Ovary (tissue), 9 donors: Measurements from ENCODE around the gene DNAH6. TPM values are rescaled to one million over a fixed set of nuclear protein-coding genes. Genes with fewer than 3 reads are reported as not detected.
A peak's percentile ranks its signal among the peaks of the same experiment; 100 is the strongest.
"Not testable (repeated sequence)": the region's sequence is repeated elsewhere in the genome, so short reads cannot be mapped to it uniquely, and the experiment has no call there.

ENCODE experiments used
- DNase-seq, 5 donors: peaks; one replicate each; pipeline ENCODE4 v3.0.0-alpha.2; 2019 to 2020
- H3K27ac ChIP-seq, 2 donors: fragments of 200-600 bp; one replicate each; pipeline versions ENCODE4 v1.5.1 to v1.8.0; 2019 to 2022
- H3K27me3 ChIP-seq: fragments of 200-600 bp; one replicate; pipeline ENCODE4 v1.8.0; 2022
- H3K36me3 ChIP-seq: fragments of 200-600 bp; sonication (generic); one replicate; pipeline ENCODE4 v1.5.1; 2019
- H3K4me1 ChIP-seq: one replicate; pipeline ENCODE4 v1.8.1; 2013; ENCODE audit warnings: mild to moderate bottlenecking, moderate library complexity; ENCODE audit not compliant: insufficient read depth
- H3K4me3 ChIP-seq: fragments of 200-600 bp; sonication (generic); one replicate; pipeline ENCODE4 v1.5.1; 2017
- H3K9me3 ChIP-seq, 2 donors: fragments of 200-600 bp in 1 of 2; sonication (generic) in 1 of 2; one replicate each; pipeline versions ENCODE4 v1.5.1 to v1.8.1; 2013 to 2019; ENCODE audit warnings: mild to moderate bottlenecking in 1 of 2, moderate library complexity in 1 of 2
- CTCF ChIP-seq, 3 donors: fragments of 450-650 bp in 2 of 3; fragments of 200-600 bp in 1 of 3; IDR thresholded peaks; one replicate each; pipeline versions ENCODE4 v1.5.1 to v1.8.0; 2016 to 2022; ENCODE audit warnings: antibody characterized with exemption in 3 of 3, mild to moderate bottlenecking in 1 of 3
- EP300 ChIP-seq: sonication (generic); formaldehyde crosslinking; IDR thresholded peaks from one replicate; pipeline ENCODE4 v1.6.1; 2017; ENCODE audit warnings: antibody characterized with exemption
- POLR2A ChIP-seq: fragments of 450-650 bp; IDR thresholded peaks from one replicate; pipeline ENCODE4 v1.6.1; 2017; ENCODE audit warnings: antibody characterized with exemption, mild to moderate bottlenecking, moderate library complexity
- WGBS, 3 donors: extraction: QIAGEN DNeasy Blood & Tissue Kit in 1 of 3; methylation state at CpG; one replicate each; pipeline versions ENCODE4 v1.1.5 to v1.1.7; 2013 to 2017; 5-methylcytosine and 5-hydroxymethylcytosine counted together
- intact Hi-C, 4 donors: fragments of 100-400 bp; cut with DNase I; formaldehyde crosslinking; loops; one replicate each; pipeline versions ENCODE4 v1.11.0 to v1.15.1; 2022 to 2023
- polyA plus RNA-seq, 2 donors: library from polyadenylated mRNA; stranded (reverse); fragments of 200-250 nt in 1 of 2; fragments of 350-450 nt in 1 of 2; fragmentation: Illumina TruSeq in 1 of 2; extraction: RNeasy Lipid Tissue Mini Kit (QIAGEN cat#74804) in 1 of 2; gene quantifications; one replicate each; pipeline ENCODE4 v1.2.3, GENCODE V29; 2013 to 2014
- total RNA-seq, 7 donors: library from RNA; depleted of rRNA in 2 of 7; stranded (reverse); fragments of >200 nt in 2 of 7; fragmentation: NEBNext Ultra II Directional in 3 of 7; extraction: Animal tissue kit (Norgen Biotek cat#: 25700) in 3 of 7; gene quantifications; one replicate each; pipeline versions ENCODE4 v1.1.0 to v1.2.4, GENCODE V29; 2016 to 2023
- donor health status: DM: no; HTN: no; CAD: no; lungs with moderate emphysema.
- donor health status: DM: no; HTN: no; CAD: no.
- donor health status: Bipolar disorder and iron deficiency.
- donor health status: DM: yes; HTN: yes; CAD: no.
- donor health status: DM: no; HTN: no; CAD: no.
- donor health status: DM: yes; HTN: yes; CAD: no.

DNAH6 gene
- total and polyA plus RNA-seq, 9 donors = 0.42 to 14.0 (median 2.4) TPM

DNA sequence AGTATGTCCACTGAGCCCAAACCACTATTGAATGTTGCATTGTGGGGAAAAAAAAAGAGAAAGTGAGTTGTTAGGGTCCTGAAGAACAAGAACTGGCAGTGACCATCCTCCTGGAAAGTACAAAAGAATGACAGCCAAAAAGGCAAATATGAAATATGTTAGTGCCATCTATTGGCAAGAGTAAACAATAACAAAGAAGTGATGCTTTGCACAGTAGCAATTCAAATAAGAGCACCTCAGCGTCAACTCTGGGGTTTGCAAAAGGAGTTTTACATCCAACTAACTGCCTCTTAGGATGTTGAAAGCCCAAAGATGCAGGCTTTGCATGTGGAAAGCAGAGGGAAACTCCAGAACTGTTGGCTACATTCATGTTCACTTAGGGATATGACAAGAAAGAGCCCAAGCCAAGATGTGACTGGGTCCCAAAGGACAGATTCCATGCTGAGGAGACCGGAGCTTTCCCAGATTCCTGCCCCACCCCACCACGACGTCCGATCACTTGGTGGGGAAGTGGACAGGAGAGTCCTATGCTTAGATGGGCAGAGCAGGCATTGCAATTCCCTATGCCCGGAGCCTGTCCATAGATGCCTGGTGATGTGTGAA, 349.0 kb downstream of the DNAH6 start:
- H3K27ac ChIP-seq = no peak overlapping the region
- no peaks in the 10 kb centered on the region for H3K9me3 ChIP-seq
- TF ChIP-seq EP300 = no peak
- no peak for TF ChIP-seq CTCF (IDR thresholded peaks at IDR 0.05)
- no peak for TF ChIP-seq POLR2A
- no peaks in the 10 kb centered on the region for H3K36me3 ChIP-seq
- H3K4me3 ChIP-seq = no peak overlapping the region
- intact Hi-C loops = no loop called here
- WGBS, 3 donors = 59 to 76% (median 76%) methylated on average over 6 of the region's 6 CpGs
- no peaks in the 10 kb centered on the region for H3K4me1 ChIP-seq
- H3K27me3 ChIP-seq = no peaks in the 10 kb centered on the region
- no peak for DNase-seq

DNA sequence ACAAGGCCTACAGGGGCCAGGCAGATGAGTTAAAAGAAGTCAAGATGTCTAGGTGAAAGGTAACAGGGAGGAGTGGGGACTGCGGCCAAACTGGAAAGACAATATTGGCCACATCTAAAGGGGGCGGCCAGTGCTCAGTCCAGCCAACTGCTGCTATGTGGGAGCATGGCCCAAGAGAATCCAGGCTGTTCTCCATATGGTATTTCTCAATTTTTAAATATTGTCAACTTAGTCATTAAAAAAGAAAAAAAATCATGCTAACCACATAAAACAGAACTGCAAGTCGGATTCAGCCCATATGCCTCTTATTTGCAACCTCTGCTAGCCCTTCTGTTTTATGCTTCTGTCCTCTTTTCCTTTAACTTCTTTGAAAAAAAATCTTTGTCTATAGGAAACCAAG, 349.8 kb downstream of the DNAH6 start:
- no peaks in the 10 kb centered on the region for H3K9me3 ChIP-seq
- no peak overlapping the region for H3K27ac ChIP-seq
- intact Hi-C loops = no loop called here
- no peak overlapping the region for H3K4me3 ChIP-seq
- H3K36me3 ChIP-seq = no peaks in the 10 kb centered on the region
- TF ChIP-seq CTCF (IDR thresholded peaks at IDR 0.05) = no peak
- TF ChIP-seq EP300 = no peak
- TF ChIP-seq POLR2A = no peak
- H3K27me3 ChIP-seq = no peaks in the 10 kb centered on the region
- 19 to 35% (median 27%) methylated on average over 3 of the region's 3 CpGs for WGBS, 3 donors
- no peaks in the 10 kb centered on the region for H3K4me1 ChIP-seq
- peak in 1 of 5 donors; percentile 28 for DNase-seq

- whole genome bisulfite sequencing, 3 donors = 93 to 97% (median 95%) methylated on average over 3 to 4 of the region's 4 CpGs
Observed at GRCh38 chr2:84868327-84868726, 352.0 kb downstream of the DNAH6 start.

More at GRCh38 chr2:84868327-84868726, 352.0 kb downstream of the DNAH6 start:
- H3K4me1 ChIP-seq, H3K27me3 ChIP-seq, H3K36me3 ChIP-seq, H3K9me3 ChIP-seq, H3K4me3 ChIP-seq, intact Hi-C loops, H3K27ac ChIP-seq, DNase-seq: not testable (repeated sequence)

Other genes with a start within 250 kb of the DNAH6 start
- gene SUCLG1, start 57.2 kb upstream of the DNAH6 start, total RNA-seq = 10 to 100 TPM; 33.4 to 60.4 (median 54.4) TPM
- 100 to 1,000 TPM in 1 of 2 donors, 10 to 100 TPM in 1; 60.5 to 111 TPM for gene SUCLG1, start 57.2 kb upstream of the DNAH6 start, polyA plus RNA-seq